ENCODE data around the gene BPIFB6.

DNA sequence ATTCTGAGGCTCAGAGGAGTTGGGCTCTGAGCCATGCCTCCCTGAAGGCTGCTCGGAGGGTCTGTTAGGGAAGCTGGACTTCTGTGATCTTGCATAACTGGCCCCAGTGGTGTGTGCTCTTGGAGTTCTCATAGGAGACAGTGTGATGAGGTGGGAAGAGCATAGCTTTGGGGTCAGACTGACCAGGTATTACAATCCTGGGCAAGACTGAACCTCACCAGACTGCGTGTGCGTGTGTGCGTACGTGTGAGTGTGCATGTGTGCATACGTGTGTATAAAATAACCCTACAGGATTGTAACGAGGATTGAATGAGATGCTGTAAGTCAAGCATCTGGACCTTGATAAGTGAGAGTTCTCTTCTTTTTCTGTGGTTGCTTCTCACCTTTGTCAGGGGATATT, 13.9 kb upstream of the BPIFB6 start:
- no peak for TF ChIP-seq TAF1 (IDR thresholded peaks at IDR 0.05; ENCODE audit: borderline replicate concordance, insufficient read depth, low read length)
- TF ChIP-seq SIN3A (IDR thresholded peaks at IDR 0.05; ENCODE audit: borderline replicate concordance, insufficient read depth, low read length): no peak

Data from PFSK-1 (cell line).